ENCODE measurements around the gene PPME1.

PPME1 gene

DNA sequence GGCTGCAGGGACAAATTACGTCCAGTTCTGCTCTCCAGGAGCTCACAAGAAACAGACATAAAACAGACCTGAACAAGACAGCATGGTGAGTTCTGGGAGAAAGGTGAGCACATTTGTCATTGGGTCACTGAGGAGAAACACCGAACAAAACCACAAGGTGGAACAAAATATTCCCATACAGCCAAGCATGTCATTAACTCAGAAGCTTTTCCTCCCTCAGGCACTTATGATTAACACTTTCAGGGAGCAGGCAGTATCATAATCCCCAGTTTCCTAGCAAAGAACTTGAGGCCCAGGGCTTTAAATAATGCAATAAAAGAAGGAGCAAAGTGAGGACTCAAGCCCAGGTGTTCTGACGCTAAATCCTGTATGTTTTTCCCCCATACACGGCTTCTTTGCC lies 97.4 kb downstream of the PPME1 start:
- no peaks in the 10 kb centered on the region for H3K4me1 ChIP-seq (ENCODE audit: control insufficient read depth, insufficient read depth, low read length, poor library complexity, severe bottlenecking)
- no peak for DNase-seq
- H3K27ac ChIP-seq (ENCODE audit: insufficient read depth, low read length, poor library complexity, severe bottlenecking) = no peak overlapping the region
- no peaks in the 10 kb centered on the region for H3K9me3 ChIP-seq (ENCODE audit: control insufficient read depth, low read length)
- H3K4me3 ChIP-seq (ENCODE audit: insufficient read depth, low read depth, low read length, poor library complexity, severe bottlenecking) = no peak overlapping the region
- no peaks in the 10 kb centered on the region for H3K27me3 ChIP-seq (replicated peaks; ENCODE audit: control insufficient read depth, insufficient read depth, low read length, poor library complexity, severe bottlenecking)
- H3K36me3 ChIP-seq (ENCODE audit: control insufficient read depth, insufficient read depth, low read length) = no peaks in the 10 kb centered on the region

DNA sequence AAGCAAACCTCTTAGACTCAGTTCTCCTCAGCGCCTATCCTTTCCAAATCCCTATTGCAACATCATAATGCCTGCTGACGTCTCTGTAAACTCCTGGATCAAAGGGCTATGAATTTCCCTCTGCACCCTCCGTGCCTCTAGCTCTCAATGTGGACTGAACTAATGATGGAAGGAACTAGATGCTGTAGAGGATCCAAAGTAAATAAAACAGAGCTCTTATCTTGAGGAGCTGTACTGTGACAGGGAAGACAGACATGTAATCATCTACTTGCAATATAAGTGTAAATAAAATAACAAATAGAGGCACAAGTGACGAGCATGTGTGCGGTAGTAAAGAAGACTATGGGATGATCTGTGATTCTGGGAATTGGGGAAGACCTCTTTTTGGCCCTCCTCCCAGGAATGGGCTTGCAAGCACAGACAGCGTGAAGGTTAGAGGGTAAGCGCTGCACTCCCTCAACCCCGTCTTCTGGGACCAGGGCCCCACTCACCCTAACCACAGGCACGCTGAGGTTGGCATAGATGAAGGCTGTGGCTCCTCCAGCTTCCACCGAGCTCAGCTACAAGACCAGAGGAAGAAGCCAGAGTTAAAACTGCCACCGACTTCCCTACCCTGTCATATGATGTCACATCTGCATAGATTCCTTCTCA lies 98.2 kb downstream of the PPME1 start:
- Histone ChIP-seq H3K27ac (ENCODE audit: insufficient read depth, low read length, poor library complexity, severe bottlenecking) (no peak overlapping the region), H3K27me3 (replicated peaks; ENCODE audit: control insufficient read depth, insufficient read depth, low read length, poor library complexity, severe bottlenecking) (no peaks in the 10 kb centered on the region), H3K4me3 (ENCODE audit: insufficient read depth, low read depth, low read length, poor library complexity, severe bottlenecking) (no peak overlapping the region), H3K4me1 (ENCODE audit: control insufficient read depth, insufficient read depth, low read length, poor library complexity, severe bottlenecking) (no peaks in the 10 kb centered on the region), H3K9me3 (ENCODE audit: control insufficient read depth, low read length) (no peaks in the 10 kb centered on the region), H3K36me3 (ENCODE audit: control insufficient read depth, insufficient read depth, low read length) (no peaks in the 10 kb centered on the region)
- no peak for DNase-seq

DNA sequence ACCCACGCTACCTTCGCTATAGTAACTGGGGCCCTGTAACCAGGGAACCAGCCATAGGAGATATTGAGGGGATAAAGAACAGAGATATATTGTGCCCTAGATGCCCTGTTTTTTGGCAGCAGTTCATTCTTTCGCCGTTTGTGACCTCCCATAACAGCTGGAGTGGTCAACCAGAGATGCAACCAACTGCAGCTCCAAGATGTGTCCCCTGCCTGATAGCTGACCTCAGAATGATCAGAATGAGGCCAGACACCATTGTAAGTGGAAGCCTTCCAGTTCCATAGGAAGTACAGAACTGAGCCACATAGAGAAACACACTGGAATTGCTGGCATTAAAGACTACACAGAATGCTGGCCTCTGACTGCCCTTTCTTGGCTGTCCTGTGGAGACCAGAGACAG lies 101.2 kb downstream of the PPME1 start:
- H3K27ac ChIP-seq (ENCODE audit: insufficient read depth, low read length, poor library complexity, severe bottlenecking) = no peak overlapping the region
- DNase-seq = no peak
- no peaks in the 10 kb centered on the region for H3K4me1 ChIP-seq (ENCODE audit: control insufficient read depth, insufficient read depth, low read length, poor library complexity, severe bottlenecking)
- H3K9me3 ChIP-seq (ENCODE audit: control insufficient read depth, low read length) = no peaks in the 10 kb centered on the region
- H3K4me3 ChIP-seq (ENCODE audit: insufficient read depth, low read depth, low read length, poor library complexity, severe bottlenecking) = no peak overlapping the region
- H3K36me3 ChIP-seq (ENCODE audit: control insufficient read depth, insufficient read depth, low read length) = no peaks in the 10 kb centered on the region
- no peaks in the 10 kb centered on the region for H3K27me3 ChIP-seq (replicated peaks; ENCODE audit: control insufficient read depth, insufficient read depth, low read length, poor library complexity, severe bottlenecking)

- H3K4me3 ChIP-seq (ENCODE audit: insufficient read depth, low read depth, low read length, poor library complexity, severe bottlenecking) = no peak overlapping the region
- no peaks in the 10 kb centered on the region for H3K36me3 ChIP-seq (ENCODE audit: control insufficient read depth, insufficient read depth, low read length)
- no peaks in the 10 kb centered on the region for H3K27me3 ChIP-seq (replicated peaks; ENCODE audit: control insufficient read depth, insufficient read depth, low read length, poor library complexity, severe bottlenecking)
- no peak overlapping the region for H3K27ac ChIP-seq (ENCODE audit: insufficient read depth, low read length, poor library complexity, severe bottlenecking)
- no peaks in the 10 kb centered on the region for H3K4me1 ChIP-seq (ENCODE audit: control insufficient read depth, insufficient read depth, low read length, poor library complexity, severe bottlenecking)
- DNase-seq = no peak
- H3K9me3 ChIP-seq (ENCODE audit: control insufficient read depth, low read length) = no peaks in the 10 kb centered on the region
Observed at GRCh38 chr11:74276581-74276980, 105.5 kb downstream of the PPME1 start.

DNA sequence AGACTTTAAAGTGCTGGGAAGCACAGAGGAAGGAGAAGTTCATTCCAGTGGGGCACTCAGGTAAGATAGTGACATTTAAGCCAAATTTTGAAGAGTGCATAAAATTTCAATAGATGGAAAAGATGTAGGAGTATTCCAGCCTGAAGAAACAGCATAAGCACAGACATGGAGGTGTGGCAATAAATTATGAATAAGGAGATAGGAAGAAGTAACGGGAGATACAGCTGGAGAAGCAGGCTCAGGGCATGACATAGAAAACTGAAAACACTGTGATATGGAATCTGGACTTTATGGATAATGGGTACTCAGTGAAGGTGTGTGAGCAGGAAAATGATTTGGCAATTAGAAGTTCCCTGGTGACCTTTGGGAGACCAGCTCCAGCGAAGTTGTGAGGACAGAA lies 107.0 kb downstream of the PPME1 start:
- Histone ChIP-seq H3K9me3 (ENCODE audit: control insufficient read depth, low read length) (no peaks in the 10 kb centered on the region), H3K4me1 (ENCODE audit: control insufficient read depth, insufficient read depth, low read length, poor library complexity, severe bottlenecking) (no peaks in the 10 kb centered on the region), H3K36me3 (ENCODE audit: control insufficient read depth, insufficient read depth, low read length) (no peaks in the 10 kb centered on the region), H3K4me3 (ENCODE audit: insufficient read depth, low read depth, low read length, poor library complexity, severe bottlenecking) (no peak overlapping the region), H3K27me3 (replicated peaks; ENCODE audit: control insufficient read depth, insufficient read depth, low read length, poor library complexity, severe bottlenecking) (no peaks in the 10 kb centered on the region), H3K27ac (ENCODE audit: insufficient read depth, low read length, poor library complexity, severe bottlenecking) (no peak overlapping the region)
- no peak for DNase-seq

- Histone ChIP-seq H3K4me1 (ENCODE audit: control insufficient read depth, insufficient read depth, low read length, poor library complexity, severe bottlenecking) (no peaks in the 10 kb centered on the region), H3K27me3 (replicated peaks; ENCODE audit: control insufficient read depth, insufficient read depth, low read length, poor library complexity, severe bottlenecking) (no peaks in the 10 kb centered on the region), H3K36me3 (ENCODE audit: control insufficient read depth, insufficient read depth, low read length) (no peaks in the 10 kb centered on the region), H3K27ac (ENCODE audit: insufficient read depth, low read length, poor library complexity, severe bottlenecking) (no peak overlapping the region), H3K9me3 (ENCODE audit: control insufficient read depth, low read length) (no peaks in the 10 kb centered on the region), H3K4me3 (ENCODE audit: insufficient read depth, low read depth, low read length, poor library complexity, severe bottlenecking) (no peak overlapping the region)
- DNase-seq = no peak
Observed at GRCh38 chr11:74278721-74279161, 107.7 kb downstream of the PPME1 start.

DNA sequence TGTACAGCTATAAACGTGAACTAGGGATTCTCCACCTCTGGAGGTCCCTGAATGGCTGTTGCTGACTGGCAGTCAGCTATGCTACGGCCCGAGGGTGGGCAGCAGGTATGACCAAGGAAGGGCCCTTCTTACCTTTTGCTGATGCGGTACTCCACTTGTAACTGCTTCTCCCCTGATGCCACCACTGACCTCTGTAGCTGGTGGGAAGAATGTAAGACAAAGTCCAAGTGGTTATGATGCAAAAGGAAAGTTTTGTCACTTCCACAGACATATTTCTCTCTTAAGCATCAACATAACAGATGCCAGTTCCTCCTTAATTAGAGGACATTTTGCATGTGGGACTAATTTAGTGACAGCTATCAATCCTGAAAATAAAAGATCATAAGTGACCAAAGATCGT lies 108.2 kb downstream of the PPME1 start:
- Histone ChIP-seq H3K27me3 (replicated peaks; ENCODE audit: control insufficient read depth, insufficient read depth, low read length, poor library complexity, severe bottlenecking) (no peaks in the 10 kb centered on the region), H3K9me3 (ENCODE audit: control insufficient read depth, low read length) (no peaks in the 10 kb centered on the region), H3K36me3 (ENCODE audit: control insufficient read depth, insufficient read depth, low read length) (no peaks in the 10 kb centered on the region), H3K4me1 (ENCODE audit: control insufficient read depth, insufficient read depth, low read length, poor library complexity, severe bottlenecking) (no peaks in the 10 kb centered on the region), H3K4me3 (ENCODE audit: insufficient read depth, low read depth, low read length, poor library complexity, severe bottlenecking) (no peak overlapping the region), H3K27ac (ENCODE audit: insufficient read depth, low read length, poor library complexity, severe bottlenecking) (no peak overlapping the region)
- no peak for DNase-seq

DNA sequence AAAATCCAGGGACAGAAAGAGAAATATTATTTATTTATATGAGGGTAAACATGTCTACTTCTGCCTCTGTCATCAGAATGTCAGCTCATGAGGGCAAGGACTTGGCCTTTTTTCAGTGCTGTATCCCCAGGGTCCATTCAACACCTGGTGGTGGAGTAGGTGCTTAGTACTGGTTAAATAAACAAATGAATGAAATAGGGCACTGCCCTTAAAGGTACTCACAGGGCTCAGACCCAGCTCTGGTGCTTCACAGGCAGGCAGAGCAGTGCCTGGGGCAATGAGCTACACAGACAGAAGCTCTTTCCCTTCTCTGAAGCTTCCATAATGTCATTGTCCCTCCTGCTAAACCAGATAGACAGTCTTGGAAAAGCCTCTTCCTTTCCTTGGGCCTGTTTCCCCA lies 109.4 kb downstream of the PPME1 start:
- no peak overlapping the region for H3K27ac ChIP-seq (ENCODE audit: insufficient read depth, low read length, poor library complexity, severe bottlenecking)
- no peaks in the 10 kb centered on the region for H3K27me3 ChIP-seq (replicated peaks; ENCODE audit: control insufficient read depth, insufficient read depth, low read length, poor library complexity, severe bottlenecking)
- no peak for DNase-seq
- H3K9me3 ChIP-seq (ENCODE audit: control insufficient read depth, low read length) = no peaks in the 10 kb centered on the region
- H3K36me3 ChIP-seq (ENCODE audit: control insufficient read depth, insufficient read depth, low read length) = no peaks in the 10 kb centered on the region
- no peaks in the 10 kb centered on the region for H3K4me1 ChIP-seq (ENCODE audit: control insufficient read depth, insufficient read depth, low read length, poor library complexity, severe bottlenecking)
- no peak overlapping the region for H3K4me3 ChIP-seq (ENCODE audit: insufficient read depth, low read depth, low read length, poor library complexity, severe bottlenecking)

DNA sequence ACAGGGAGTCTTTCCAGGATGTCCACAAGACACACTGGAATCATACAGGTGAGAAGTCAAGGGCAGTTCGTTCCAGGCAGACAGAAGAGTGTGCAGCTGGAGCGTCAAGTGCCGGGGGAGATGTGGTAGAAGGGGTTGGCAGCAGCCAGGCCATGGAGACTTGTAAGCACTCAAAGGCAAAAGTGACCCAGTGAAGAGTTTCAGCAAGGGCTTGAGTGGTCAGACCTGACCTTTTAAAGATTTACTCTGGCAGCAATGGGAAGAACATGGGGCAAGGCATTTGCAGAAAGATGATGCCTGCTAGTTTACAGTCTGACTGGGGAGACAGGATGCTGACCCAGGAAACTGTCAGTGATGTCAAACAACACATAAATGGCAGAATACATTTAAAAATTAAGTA lies 111.3 kb downstream of the PPME1 start:
- no peaks in the 10 kb centered on the region for H3K36me3 ChIP-seq (ENCODE audit: control insufficient read depth, insufficient read depth, low read length)
- H3K9me3 ChIP-seq (ENCODE audit: control insufficient read depth, low read length) = no peaks in the 10 kb centered on the region
- no peak overlapping the region for H3K4me3 ChIP-seq (ENCODE audit: insufficient read depth, low read depth, low read length, poor library complexity, severe bottlenecking)
- no peak for DNase-seq
- no peaks in the 10 kb centered on the region for H3K4me1 ChIP-seq (ENCODE audit: control insufficient read depth, insufficient read depth, low read length, poor library complexity, severe bottlenecking)
- no peak overlapping the region for H3K27ac ChIP-seq (ENCODE audit: insufficient read depth, low read length, poor library complexity, severe bottlenecking)
- no peaks in the 10 kb centered on the region for H3K27me3 ChIP-seq (replicated peaks; ENCODE audit: control insufficient read depth, insufficient read depth, low read length, poor library complexity, severe bottlenecking)

- H3K4me3 ChIP-seq (ENCODE audit: insufficient read depth, low read depth, low read length, poor library complexity, severe bottlenecking) = no peak overlapping the region
- no peaks in the 10 kb centered on the region for H3K36me3 ChIP-seq (ENCODE audit: control insufficient read depth, insufficient read depth, low read length)
- no peaks in the 10 kb centered on the region for H3K4me1 ChIP-seq (ENCODE audit: control insufficient read depth, insufficient read depth, low read length, poor library complexity, severe bottlenecking)
- no peak overlapping the region for H3K27ac ChIP-seq (ENCODE audit: insufficient read depth, low read length, poor library complexity, severe bottlenecking)
- H3K9me3 ChIP-seq (ENCODE audit: control insufficient read depth, low read length) = no peaks in the 10 kb centered on the region
- no peak for DNase-seq
- no peaks in the 10 kb centered on the region for H3K27me3 ChIP-seq (replicated peaks; ENCODE audit: control insufficient read depth, insufficient read depth, low read length, poor library complexity, severe bottlenecking)
Observed at GRCh38 chr11:74282914-74283371, 111.9 kb downstream of the PPME1 start.

Data from effector memory CD4-positive, alpha-beta T cell (primary cell).